GM19238 (cell line): Measurements from ENCODE around the gene IMMP2L.
"Not testable (repeated sequence)": the region's sequence is repeated elsewhere in the genome, so short reads cannot be mapped to it uniquely, and the experiment has no call there.

ENCODE experiments used
- DNase-seq: peaks from one replicate; pipeline ENCODE4 v3.0.0; 2011; ENCODE audit warnings: low spot score; ENCODE audit not compliant: insufficient read length

Gene IMMP2L

GRCh38 chr7:111339006-111339405 is 223.3 kb downstream of the IMMP2L start:
- no peak for DNase-seq

GRCh38 chr7:111333010-111333409 is 229.3 kb downstream of the IMMP2L start:
- DNase-seq: no peak

DNA sequence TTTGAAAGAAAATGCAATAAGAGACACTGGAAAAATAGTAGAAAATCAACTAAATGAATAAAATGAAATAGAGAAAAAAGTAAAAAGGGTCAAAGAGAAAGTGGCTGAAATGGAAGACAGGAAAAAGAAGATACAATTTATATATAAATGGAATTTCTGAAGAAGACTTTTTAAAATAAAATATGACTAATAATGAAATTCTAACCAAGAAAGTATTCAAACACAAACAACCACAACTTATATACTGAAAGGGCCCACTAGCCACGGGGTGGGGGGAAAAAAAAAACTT is 232.1 kb downstream of the IMMP2L start:
- DNase-seq: no peak

DNA sequence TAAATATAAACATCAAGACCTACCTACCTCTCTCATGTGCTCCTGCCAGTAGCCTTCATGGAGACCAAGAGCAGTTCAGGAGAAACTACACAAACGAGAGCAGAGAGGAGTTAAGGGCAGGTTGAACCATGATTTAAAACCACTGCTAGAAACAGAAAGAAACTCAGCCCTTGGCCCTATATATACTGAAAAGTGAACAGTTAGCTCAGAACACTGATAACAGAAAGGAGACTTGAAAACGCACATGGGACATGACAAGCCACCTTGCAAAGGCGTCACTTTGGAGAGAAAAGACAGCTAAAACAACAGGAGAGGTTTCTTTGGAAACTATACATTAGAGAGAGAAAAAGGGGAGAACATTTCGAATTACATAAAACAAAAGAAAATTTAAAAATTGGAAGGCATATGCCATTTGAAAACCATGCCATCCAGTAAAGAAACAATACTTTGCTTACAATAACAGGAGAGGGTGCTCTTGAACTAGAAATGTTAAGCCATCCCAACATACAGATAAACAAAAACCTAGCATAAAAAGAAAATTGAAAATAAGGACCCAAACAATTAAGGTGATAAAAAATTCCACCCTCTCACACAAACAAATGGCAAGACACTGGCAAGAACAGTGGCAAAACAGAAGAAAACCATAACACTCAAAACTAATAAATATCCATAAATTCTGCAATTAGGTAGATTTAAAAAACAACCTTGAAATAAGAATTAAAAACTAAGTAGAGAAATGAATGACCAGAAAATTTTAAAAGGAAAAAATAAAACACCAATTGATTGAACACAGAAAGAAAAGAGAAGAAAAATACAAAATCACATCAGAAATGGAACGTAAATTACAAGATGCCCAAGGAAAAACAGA is 232.7 kb downstream of the IMMP2L start:
- no peak for DNase-seq

DNA sequence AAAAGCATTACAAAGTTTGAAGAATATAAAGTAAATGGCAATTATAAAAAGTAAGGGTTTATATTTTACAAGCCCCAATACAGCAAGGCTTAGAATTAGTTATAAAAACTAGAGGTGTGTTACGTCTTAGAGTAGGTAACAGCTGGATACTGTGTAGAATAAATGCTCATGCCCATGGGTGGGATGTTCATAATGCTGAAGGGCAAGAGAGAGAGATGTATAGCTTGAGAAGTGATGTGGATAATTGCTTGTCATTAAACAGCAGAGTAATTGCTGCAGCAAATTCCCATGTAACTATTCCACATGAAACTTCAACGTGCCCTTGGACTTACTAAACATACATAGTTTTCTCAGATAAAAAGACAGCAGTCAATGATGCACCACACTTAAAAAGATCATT is 233.8 kb downstream of the IMMP2L start:
- no peak for DNase-seq

- DNase-seq: no peak
Measured at GRCh38 chr7:111324776-111325175, 237.5 kb downstream of the IMMP2L start.

GRCh38 chr7:111324228-111324627 is 238.1 kb downstream of the IMMP2L start:
- no peak for DNase-seq

DNA sequence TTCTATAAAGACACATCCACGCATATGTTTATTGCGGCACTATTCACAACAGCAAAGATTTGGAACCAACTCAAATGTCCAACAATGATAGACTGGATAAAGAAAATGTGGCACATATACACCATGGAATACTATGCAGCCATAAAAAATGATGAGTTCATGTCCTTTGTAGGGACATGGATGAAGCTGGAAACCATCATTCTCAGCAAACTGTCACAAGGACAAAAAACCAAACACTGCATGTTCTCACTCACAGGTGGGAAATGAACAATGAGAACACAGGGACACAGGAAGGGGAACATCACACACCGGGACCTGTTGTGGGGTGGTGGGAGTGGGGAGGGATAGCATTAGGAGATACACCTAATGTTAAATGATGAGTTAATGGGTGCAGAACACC is 238.6 kb downstream of the IMMP2L start:
- DNase-seq: not testable (repeated sequence)

DNA sequence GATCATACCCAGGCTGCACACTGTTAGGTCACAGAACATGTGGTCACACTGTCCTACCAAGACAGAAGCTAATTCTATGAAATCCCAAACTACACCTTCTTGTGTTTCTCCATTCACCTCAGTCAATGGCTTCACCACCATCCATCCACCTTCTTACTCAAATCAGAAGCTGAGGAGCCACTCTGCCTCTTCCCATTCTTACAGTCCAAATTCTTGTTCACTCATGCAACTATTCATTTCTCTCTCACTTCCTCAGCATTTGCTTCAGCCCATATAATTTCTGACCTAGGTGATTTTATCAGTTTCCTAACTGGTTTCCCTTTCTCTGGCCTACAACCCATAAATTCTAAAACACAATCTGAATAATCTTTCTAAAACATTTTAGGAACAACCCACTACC is 242.2 kb downstream of the IMMP2L start:
- DNase-seq: no peak

GRCh38 chr7:111312966-111313365 is 249.3 kb downstream of the IMMP2L start:
- no peak for DNase-seq

- no peak for DNase-seq
Measured at GRCh38 chr7:111308691-111309090, 253.6 kb downstream of the IMMP2L start.

- no peak for DNase-seq
Measured at GRCh38 chr7:111301891-111302290, 260.4 kb downstream of the IMMP2L start.

GRCh38 chr7:111294494-111294893 is 267.8 kb downstream of the IMMP2L start:
- no peak for DNase-seq

DNA sequence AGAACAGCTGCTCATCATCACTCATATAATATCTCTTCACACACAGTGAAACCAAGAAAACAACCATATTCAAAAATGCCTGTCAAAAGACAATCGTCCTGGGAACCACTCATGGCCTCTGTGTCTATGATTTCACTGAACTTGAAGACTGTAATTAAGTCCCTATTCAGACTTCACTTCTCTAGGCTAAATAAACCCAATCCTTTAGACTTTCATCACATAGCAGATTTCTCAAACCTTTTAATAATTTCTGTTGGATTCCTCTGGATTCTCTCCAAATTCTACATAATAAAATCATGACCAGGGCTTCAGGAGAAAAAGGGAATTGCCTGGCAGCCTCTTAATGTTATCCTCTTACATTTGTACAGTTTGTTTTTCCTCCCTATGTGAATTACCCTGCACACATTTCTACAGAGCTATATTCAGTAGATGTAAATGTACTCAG is 270.2 kb downstream of the IMMP2L start:
- no peak for DNase-seq

DNA sequence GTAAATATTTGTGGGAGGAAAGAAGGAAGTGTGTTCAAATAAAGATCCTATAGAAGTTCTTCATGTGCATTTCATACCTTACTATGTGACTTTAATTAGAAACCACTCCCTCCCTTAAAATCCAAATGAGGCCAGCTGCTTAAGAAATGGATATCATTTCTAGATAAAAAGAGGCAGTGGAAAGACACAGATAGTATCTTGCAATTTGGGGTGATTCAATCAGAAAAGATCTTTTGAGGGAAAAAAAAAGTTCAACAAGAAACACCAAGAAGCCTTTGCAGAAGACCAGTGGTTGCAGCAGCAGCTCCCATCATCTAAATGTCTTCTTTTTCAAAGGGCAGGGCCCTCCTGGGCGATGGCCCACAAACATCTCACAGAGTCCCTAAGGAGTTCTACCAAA is 271.3 kb downstream of the IMMP2L start:
- no peak for DNase-seq

DNA sequence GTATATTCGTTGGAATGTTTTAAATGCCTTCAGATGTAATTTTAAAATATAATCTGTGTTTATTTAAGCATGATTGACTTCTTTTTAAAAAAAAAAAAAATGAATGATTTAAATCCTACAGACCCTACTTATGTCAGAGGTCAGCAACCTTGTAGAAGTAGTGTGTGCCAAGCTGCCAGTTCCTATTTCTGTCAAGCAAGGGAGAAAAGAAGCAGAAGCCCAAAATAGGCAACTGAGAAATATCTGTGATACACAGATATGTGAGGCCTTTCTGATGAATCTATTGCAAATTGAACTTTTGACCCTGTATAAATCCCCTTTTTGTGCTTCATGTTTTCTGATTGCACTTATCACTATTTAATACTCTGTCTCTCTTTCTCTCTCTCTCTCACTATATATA is 271.9 kb downstream of the IMMP2L start:
- DNase-seq: no peak

- not testable (repeated sequence) for DNase-seq
Measured at GRCh38 chr7:111288441-111288840, 273.9 kb downstream of the IMMP2L start.

GRCh38 chr7:111282626-111283025 is 279.7 kb downstream of the IMMP2L start:
- no peak for DNase-seq

GRCh38 chr7:111274857-111275256 is 287.4 kb downstream of the IMMP2L start:
- DNase-seq: no peak

DNA sequence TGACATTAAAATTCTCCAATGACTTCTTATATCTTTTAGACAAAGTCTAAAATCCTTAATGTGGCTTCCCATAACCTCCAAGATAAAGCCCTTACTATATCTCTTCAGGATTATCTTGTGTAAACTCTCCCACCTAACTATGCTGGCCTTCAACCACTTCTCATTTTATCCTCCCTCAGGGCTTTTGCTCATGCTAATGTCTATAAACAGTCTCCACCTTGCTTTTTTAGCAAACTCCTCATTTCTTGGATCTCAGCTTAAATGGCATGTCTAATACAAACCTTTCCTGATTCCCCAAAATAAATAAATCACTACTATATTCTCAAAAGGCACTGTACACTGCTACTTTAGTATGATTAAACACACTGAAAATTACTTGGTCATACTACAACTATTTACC is 290.2 kb downstream of the IMMP2L start:
- no peak for DNase-seq

DNA sequence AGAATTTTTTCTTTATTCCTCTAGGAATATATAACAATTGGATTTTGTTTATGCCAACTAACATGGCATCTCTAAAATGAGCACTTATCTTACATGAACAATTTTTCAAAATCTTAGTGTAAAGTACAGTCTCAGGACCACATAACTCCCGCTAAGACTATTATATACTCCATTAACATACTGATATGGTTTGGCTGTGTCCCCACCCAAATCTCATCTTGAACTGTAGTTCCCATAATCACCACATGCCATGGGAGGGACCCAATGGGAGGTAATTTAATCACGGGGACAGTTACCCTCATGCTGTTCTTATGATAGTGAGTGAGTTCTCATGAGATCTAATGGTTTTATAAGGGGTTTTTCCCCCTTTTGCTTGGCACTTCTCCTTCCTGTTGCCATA is 291.5 kb downstream of the IMMP2L start:
- DNase-seq: not testable (repeated sequence)

DNA sequence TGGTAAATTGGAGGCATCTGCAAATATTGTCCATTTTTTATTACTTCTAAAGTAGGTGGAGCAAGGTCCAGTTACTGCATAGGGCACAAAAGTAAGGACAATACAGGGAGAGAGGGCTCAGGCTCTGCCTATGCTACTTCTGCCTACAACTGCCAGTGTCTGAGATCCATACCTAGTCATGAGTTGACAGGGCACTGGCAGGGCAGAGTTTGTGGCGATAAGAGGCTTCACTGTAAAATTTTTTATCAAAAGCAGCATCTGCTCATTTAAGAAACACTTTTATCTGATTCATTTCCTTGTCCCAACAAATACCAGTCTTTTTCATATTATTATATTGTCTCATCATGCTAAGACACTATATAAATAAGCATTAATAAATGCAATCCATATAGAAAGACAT is 293.4 kb downstream of the IMMP2L start:
- DNase-seq: no peak

GRCh38 chr7:111266613-111267012 is 295.7 kb downstream of the IMMP2L start:
- no peak for DNase-seq

DNA sequence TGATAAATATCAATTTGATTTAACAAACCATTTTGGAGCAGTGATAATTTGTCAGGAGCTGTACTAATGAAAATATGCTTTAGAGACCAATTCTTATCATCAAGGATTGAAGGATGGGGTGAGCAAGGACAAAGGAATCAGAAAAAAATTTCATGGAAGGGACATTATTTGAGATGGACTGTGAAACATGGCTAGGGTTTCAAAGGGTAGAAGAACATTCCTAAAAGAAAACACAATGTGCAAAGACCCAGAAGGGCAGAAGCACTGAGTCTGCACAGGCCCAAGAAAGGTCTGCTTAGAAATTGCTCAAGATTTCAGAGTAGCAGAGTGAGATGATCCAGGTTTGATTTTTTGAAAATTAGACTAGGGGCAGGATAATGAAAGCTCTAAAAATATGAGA is 296.9 kb downstream of the IMMP2L start:
- DNase-seq: no peak
